Measurements from ENCODE around the gene FXYD2. TPM values are rescaled to one million over a fixed set of nuclear protein-coding genes. Genes with fewer than 3 reads are reported as not detected.

The FXYD2 gene
- total and polyA plus RNA-seq, 10 of the 15 experiments (the other 5 are each of a cell fraction or from before 2014, with no cell fraction given), result 1.2 to 4.5 (median 2.4) TPM

DNA sequence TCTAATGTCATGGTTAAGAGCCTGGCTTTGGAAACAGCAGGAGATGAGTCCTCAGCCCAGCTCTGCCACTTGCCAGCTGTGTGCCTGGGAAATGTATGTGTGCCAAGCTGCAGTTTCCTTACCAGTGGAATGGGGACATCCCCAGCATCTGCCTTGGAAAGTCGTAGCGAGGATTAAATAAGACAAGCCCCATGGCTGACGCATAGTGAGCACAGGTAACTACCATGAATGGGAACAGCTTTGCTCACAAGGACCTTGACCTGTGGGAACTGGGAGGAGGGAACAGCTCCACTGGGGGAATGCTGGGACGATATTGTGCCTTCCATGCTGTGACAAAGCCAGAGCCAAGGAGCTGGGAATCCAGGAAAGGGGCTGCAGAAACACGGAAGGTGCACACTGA lies 24.9 kb downstream of the FXYD2 start:
- ChIA-PET CTCF (interaction anchor here (1.0 to 2.0 kb wide), 4 partner anchors 8 to 373 kb away, joined by 3 to 9 read pairs (median 7); no protein-coding TSS in a partner anchor), SMC1A (ENCODE audit: uncharacterized antibody, unreplicated experiment) (interaction anchor here (1.2 to 12.1 kb wide), 3 partner anchors 18 to 373 kb away, joined by 4 to 318 read pairs (median 5); no protein-coding TSS in a partner anchor), RAD21 (ENCODE audit: unreplicated experiment) (interaction anchor here (2.2 kb wide), 1 partner anchor 15 kb away, joined by 8 read pairs; no protein-coding TSS in a partner anchor), POLR2A (no interaction called here)
- WGBS (ENCODE audit: insufficient coverage, insufficient replicate concordance, low lambda C conversion rate, missing lambda C conversion rate), result 36% methylated on average over 5 of the region's 5 CpGs
- Histone ChIP-seq H3K9ac (ENCODE audit: control insufficient read depth, insufficient read depth, low read length) (no peak overlapping the region), H3K27me3 (replicated peaks in 1 of 2; ENCODE audit: control insufficient read depth in 2 of 2, insufficient read depth in 2 of 2, low read length in 1 of 2) (peaks cover 4 to 7% of the 10 kb centered on the region in 2 experiments; a peak in 3 of 4 replicates), H3K79me2 (ENCODE audit: control insufficient read depth, insufficient read depth, low read length) (no peaks in the 10 kb centered on the region), H3K9me3 (replicated peaks; ENCODE audit: control insufficient read depth, insufficient read depth, low read length) (no peaks in the 10 kb centered on the region), H3K4me3 (no peak overlapping the region), H3K27ac (ENCODE audit: control insufficient read depth, insufficient read depth) (no peak overlapping the region), H3K4me2 (ENCODE audit: control insufficient read depth, insufficient read depth) (no peak overlapping the region), H3K4me1 (ENCODE audit: control insufficient read depth, insufficient read depth, low read length) (no peaks in the 10 kb centered on the region), H2AFZ (ENCODE audit: control insufficient read depth, low read depth, low read length) (no peak overlapping the region), H4K20me1 (ENCODE audit: control insufficient read depth, insufficient read depth) (no peaks in the 10 kb centered on the region), H3K36me3 (ENCODE audit: control insufficient read depth in 2 of 2, insufficient read depth in 2 of 2, low read length in 1 of 2) (no peaks in the 10 kb centered on the region)
- DNase-seq (ENCODE audit: low read depth, low spot score) (no peak), ATAC-seq (no peak), FAIRE-seq (no peak)
- in situ Hi-C loops (cut with MboI) (no loop called here), intact Hi-C loops (cut with micrococcal nuclease; ENCODE audit: unreplicated experiment) (no loop called here)
- no peak for TF ChIP-seq EGR1 (IDR thresholded peaks at IDR 0.05; ENCODE audit: borderline replicate concordance in 1 of 2, low read depth in 2 of 2, low read length in 2 of 2)
- TF ChIP-seq RUNX3 (IDR thresholded peaks at IDR 0.05; ENCODE audit: low read length), result no peak
- TF ChIP-seq CUX1 (IDR thresholded peaks at IDR 0.05; ENCODE audit: insufficient replicate concordance, low read depth, low read length), result no peak
- no peak for TF ChIP-seq NR2C2 (IDR thresholded peaks at IDR 0.05; ENCODE audit: borderline replicate concordance, control insufficient read depth, insufficient read length, low read depth)
- no peak for TF ChIP-seq ASH2L (IDR thresholded peaks at IDR 0.05; ENCODE audit: borderline replicate concordance, low read depth)
- TF ChIP-seq NBN (IDR thresholded peaks at IDR 0.05), result no peak
- no peak for TF ChIP-seq KDM1A (IDR thresholded peaks at IDR 0.05; ENCODE audit: borderline replicate concordance)
- TF ChIP-seq SRF (IDR thresholded peaks at IDR 0.05; ENCODE audit: low read depth in 2 of 2, low read length in 2 of 2), result no peak
- TF ChIP-seq YBX1 (IDR thresholded peaks at IDR 0.05), result no peak
- TF ChIP-seq MYC (IDR thresholded peaks at IDR 0.05; ENCODE audit: insufficient read depth, insufficient read length, insufficient replicate concordance, low read length, severe bottlenecking), result no peak
- TF ChIP-seq, protein P1, sequence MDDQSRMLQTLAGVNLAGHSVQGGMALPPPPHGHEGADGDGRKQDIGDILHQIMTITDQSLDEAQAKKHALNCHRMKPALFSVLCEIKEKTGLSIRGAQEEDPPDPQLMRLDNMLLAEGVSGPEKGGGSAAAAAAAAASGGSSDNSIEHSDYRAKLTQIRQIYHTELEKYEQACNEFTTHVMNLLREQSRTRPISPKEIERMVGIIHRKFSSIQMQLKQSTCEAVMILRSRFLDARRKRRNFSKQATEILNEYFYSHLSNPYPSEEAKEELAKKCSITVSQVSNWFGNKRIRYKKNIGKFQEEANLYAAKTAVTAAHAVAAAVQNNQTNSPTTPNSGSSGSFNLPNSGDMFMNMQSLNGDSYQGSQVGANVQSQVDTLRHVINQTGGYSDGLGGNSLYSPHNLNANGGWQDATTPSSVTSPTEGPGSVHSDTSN (IDR thresholded peaks at IDR 0.05; ENCODE audit: insufficient replicate concordance, low read depth, low read length), result no peak
- no peak for TF ChIP-seq IKZF1 (conservative IDR thresholded peaks at IDR 0.05)
- TF ChIP-seq SMAD5 (IDR thresholded peaks at IDR 0.05; ENCODE audit: low read depth), result no peak
- TF ChIP-seq DPF2 (IDR thresholded peaks at IDR 0.05), result no peak
- TF ChIP-seq WRNIP1 (IDR thresholded peaks at IDR 0.05; ENCODE audit: borderline replicate concordance, low read depth, low read length), result no peak
- no peak for TF ChIP-seq PAX8 (IDR thresholded peaks at IDR 0.05)
- TF ChIP-seq FOXK2 (IDR thresholded peaks at IDR 0.05), result no peak
- TF ChIP-seq GATAD2B (conservative IDR thresholded peaks at IDR 0.05; ENCODE audit: low read depth), result no peak
- BruUV-seq (replicated peaks), result no TSS peak
